Panc1 (cell line): ENCODE results near the gene S100A5. TPM values are rescaled to one million over a fixed set of nuclear protein-coding genes. Genes with fewer than 3 reads are reported as not detected.

ENCODE experiments used
- ATAC-seq: fragments of 200-7000 bp; cut with Tn5 transposase; 2 replicates; pipeline ENCODE4 v1.9.1; 2020; ENCODE audit warnings: mild to moderate bottlenecking, moderate library complexity
- BruUV-seq: library from RNA; stranded (reverse); fragments of 400-500 nt; replicated peaks from 2 replicates; lab custom pipeline; 2021; lab: Mats Ljungman, UMichigan
- CTCF ChIA-PET: fragments of 300-600 bp; sonication (Branson Sonifier 250); formaldehyde crosslinking; loops from one replicate; lab custom pipeline; 2022; ENCODE audit warnings: antibody characterized with exemption; lab: Charles Lee
- POLR2A ChIA-PET: fragments of 300-600 bp; sonication (Branson Sonifier 250); formaldehyde crosslinking; loops from one replicate; lab custom pipeline; 2022; ENCODE audit warnings: antibody characterized with exemption; lab: Charles Lee
- DNase-seq: peaks from one replicate; pipeline ENCODE4 v3.0.0-alpha.2; 2010; ENCODE audit warnings: low read depth, low spot score
- H3K27ac ChIP-seq: 2 replicates; pipeline ENCODE4 v1.5.1; 2011; ENCODE audit warnings: mild to moderate bottlenecking, low read length, inconsistent platforms
- H3K27me3 ChIP-seq: fragments of 200-500 bp; sonication (Bioruptor generic); 2 replicates; pipeline ENCODE4 v1.6.0; 2014; ENCODE audit warnings: low read length, inconsistent platforms; ENCODE audit not compliant: control insufficient read depth, insufficient read depth
- H3K36me3 ChIP-seq: fragments of 200-500 bp; sonication (Bioruptor generic); 2 replicates; pipeline ENCODE4 v1.5.1; 2014; ENCODE audit warnings: inconsistent platforms, mild to moderate bottlenecking, low read length, moderate library complexity; ENCODE audit not compliant: control insufficient read depth, insufficient read depth
- H3K4me1 ChIP-seq: 2 replicates; pipeline ENCODE4 v1.5.1; 2011; ENCODE audit warnings: inconsistent platforms, mild to moderate bottlenecking, low read length, moderate library complexity; ENCODE audit not compliant: control insufficient read depth, insufficient read depth
- H3K4me3 ChIP-seq, 2 experiments: 2 replicates each; pipeline ENCODE4 v1.5.1; 2011 to 2012; ENCODE audit warnings: low read depth in 2 of 2, low read length in 2 of 2, mild to moderate bottlenecking in 2 of 2, inconsistent platforms in 1 of 2, moderate library complexity in 1 of 2
- H3K9me3 ChIP-seq: fragments of 200-500 bp; sonication (Bioruptor generic); 2 replicates; pipeline ENCODE4 v1.5.1; 2014; ENCODE audit warnings: low read depth, mild to moderate bottlenecking, inconsistent platforms, low read length, moderate library complexity; ENCODE audit not compliant: control insufficient read depth, insufficient read depth
- POLR2AphosphoS5 ChIP-seq: IDR thresholded peaks from 2 replicates; pipeline ENCODE4 v1.6.1; 2012; ENCODE audit warnings: mild to moderate bottlenecking, low read depth, low read length, moderate library complexity
- REST ChIP-seq, 2 experiments: IDR thresholded peaks; 2 replicates each; pipeline ENCODE4 v1.6.1; 2011 to 2012; ENCODE audit warnings: low read depth in 2 of 2, control low read depth in 1 of 2, low read length in 1 of 2, mild to moderate bottlenecking in 1 of 2, moderate library complexity in 1 of 2; ENCODE audit not compliant: insufficient read depth in 1 of 2
- SIN3A ChIP-seq: IDR thresholded peaks from 2 replicates; pipeline ENCODE4 v1.6.1; 2012; ENCODE audit warnings: low read depth, mild to moderate bottlenecking, low read length, moderate library complexity, borderline replicate concordance; ENCODE audit not compliant: insufficient read depth
- TCF7L2 ChIP-seq: IDR thresholded peaks from 2 replicates; pipeline ENCODE4 v1.6.1; 2011; ENCODE audit warnings: mild to moderate bottlenecking, low read depth, low read length, inconsistent platforms
- in situ Hi-C: cut with HindIII; loops from 2 replicates; pipeline ENCODE4 v1.10.0; 2016; ENCODE audit warnings: low sequenced_read_pairs, low pct_unique_long_range_greater_than_20kb
- intact Hi-C: fragments of 100-400 bp; cut with micrococcal nuclease; formaldehyde crosslinking; loops from one replicate; pipeline ENCODE4 v1.10.0; 2022; ENCODE audit not compliant: unreplicated experiment
- total RNA-seq: library from RNA; stranded (reverse); gene quantifications from one replicate; pipeline ENCODE4 v1.2.1, GENCODE V29; 2021; ENCODE audit not compliant: unreplicated experiment
- TF ChIP-seq, protein P1 (sequence below): fragments of 450-650 bp; IDR thresholded peaks from 2 replicates; pipeline ENCODE4 v1.5.1; 2017; ENCODE audit warnings: mild to moderate bottlenecking

S100A5 gene
- total RNA-seq, 1 experiment from 2014 or later, result 0.72 TPM

- CTCF ChIA-PET, result no interaction called here
- in situ Hi-C loops (no loop called here), intact Hi-C loops (no loop called here)
- H3K27me3 ChIP-seq, result no peaks in the 10 kb centered on the region
- no TSS peak for BruUV-seq
- ATAC-seq (no peak; the same call in 1 of the 2 replicates), DNase-seq (no peak)
- no peaks in the 10 kb centered on the region for H3K4me1 ChIP-seq
- H3K4me3 ChIP-seq, result no peak overlapping the region
- H3K27ac ChIP-seq, result no peak overlapping the region
- no peaks in the 10 kb centered on the region for H3K36me3 ChIP-seq
- TF ChIP-seq, protein P1, sequence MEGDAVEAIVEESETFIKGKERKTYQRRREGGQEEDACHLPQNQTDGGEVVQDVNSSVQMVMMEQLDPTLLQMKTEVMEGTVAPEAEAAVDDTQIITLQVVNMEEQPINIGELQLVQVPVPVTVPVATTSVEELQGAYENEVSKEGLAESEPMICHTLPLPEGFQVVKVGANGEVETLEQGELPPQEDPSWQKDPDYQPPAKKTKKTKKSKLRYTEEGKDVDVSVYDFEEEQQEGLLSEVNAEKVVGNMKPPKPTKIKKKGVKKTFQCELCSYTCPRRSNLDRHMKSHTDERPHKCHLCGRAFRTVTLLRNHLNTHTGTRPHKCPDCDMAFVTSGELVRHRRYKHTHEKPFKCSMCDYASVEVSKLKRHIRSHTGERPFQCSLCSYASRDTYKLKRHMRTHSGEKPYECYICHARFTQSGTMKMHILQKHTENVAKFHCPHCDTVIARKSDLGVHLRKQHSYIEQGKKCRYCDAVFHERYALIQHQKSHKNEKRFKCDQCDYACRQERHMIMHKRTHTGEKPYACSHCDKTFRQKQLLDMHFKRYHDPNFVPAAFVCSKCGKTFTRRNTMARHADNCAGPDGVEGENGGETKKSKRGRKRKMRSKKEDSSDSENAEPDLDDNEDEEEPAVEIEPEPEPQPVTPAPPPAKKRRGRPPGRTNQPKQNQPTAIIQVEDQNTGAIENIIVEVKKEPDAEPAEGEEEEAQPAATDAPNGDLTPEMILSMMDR, result no peak
- no peak for TF ChIP-seq SIN3A
- no peak for TF ChIP-seq TCF7L2
- TF ChIP-seq POLR2AphosphoS5, result no peak
- no peak for TF ChIP-seq REST (IDR thresholded peaks at IDR 0.05; ENCODE audit: insufficient read depth in 1 of 2, low read depth in 2 of 2, low read length in 1 of 2)
- no peaks in the 10 kb centered on the region for H3K9me3 ChIP-seq
- POLR2A ChIA-PET, result no interaction called here
These were observed 46.6 kb upstream of the S100A5 start for GRCh38 chr1:153587314-153587713.

- Histone ChIP-seq H3K4me3 (no peak overlapping the region), H3K27me3 (no peaks in the 10 kb centered on the region), H3K4me1 (no peaks in the 10 kb centered on the region), H3K9me3 (no peaks in the 10 kb centered on the region), H3K27ac (no peak overlapping the region), H3K36me3 (no peaks in the 10 kb centered on the region)
- in situ Hi-C loops (no loop called here), intact Hi-C loops (no loop called here)
- DNase-seq, result no peak
- TF ChIP-seq, protein P1, result no peak
- TF ChIP-seq SIN3A (no peak), POLR2AphosphoS5 (no peak), TCF7L2 (no peak), REST (IDR thresholded peaks at IDR 0.05; ENCODE audit: insufficient read depth in 1 of 2, low read depth in 2 of 2, low read length in 1 of 2) (no peak)
- no TSS peak for BruUV-seq
- ChIA-PET POLR2A (interaction anchor here (0.6 kb wide), 1 partner anchor 1603 kb away, joined by 6 read pairs; no protein-coding TSS in a partner anchor), CTCF (no interaction called here)
- no peak for ATAC-seq
These were observed 45.6 kb upstream of the S100A5 start for GRCh38 chr1:153586347-153586746.
